Superior temporal gyrus (tissue), 1 donor: ENCODE data around the gene GIPC3.

Experiments
- DNase-seq: peaks from one replicate; pipeline ENCODE4 v3.0.0-alpha.2; 2016; ENCODE audit errors: extremely low spot score

GIPC3 gene, protein sequence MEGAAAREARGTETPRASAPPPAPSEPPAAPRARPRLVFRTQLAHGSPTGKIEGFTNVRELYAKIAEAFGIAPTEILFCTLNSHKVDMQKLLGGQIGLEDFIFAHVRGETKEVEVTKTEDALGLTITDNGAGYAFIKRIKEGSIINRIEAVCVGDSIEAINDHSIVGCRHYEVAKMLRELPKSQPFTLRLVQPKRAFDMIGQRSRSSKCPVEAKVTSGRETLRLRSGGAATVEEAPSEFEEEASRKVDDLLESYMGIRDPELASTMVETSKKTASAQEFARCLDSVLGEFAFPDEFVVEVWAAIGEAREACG

DNA sequence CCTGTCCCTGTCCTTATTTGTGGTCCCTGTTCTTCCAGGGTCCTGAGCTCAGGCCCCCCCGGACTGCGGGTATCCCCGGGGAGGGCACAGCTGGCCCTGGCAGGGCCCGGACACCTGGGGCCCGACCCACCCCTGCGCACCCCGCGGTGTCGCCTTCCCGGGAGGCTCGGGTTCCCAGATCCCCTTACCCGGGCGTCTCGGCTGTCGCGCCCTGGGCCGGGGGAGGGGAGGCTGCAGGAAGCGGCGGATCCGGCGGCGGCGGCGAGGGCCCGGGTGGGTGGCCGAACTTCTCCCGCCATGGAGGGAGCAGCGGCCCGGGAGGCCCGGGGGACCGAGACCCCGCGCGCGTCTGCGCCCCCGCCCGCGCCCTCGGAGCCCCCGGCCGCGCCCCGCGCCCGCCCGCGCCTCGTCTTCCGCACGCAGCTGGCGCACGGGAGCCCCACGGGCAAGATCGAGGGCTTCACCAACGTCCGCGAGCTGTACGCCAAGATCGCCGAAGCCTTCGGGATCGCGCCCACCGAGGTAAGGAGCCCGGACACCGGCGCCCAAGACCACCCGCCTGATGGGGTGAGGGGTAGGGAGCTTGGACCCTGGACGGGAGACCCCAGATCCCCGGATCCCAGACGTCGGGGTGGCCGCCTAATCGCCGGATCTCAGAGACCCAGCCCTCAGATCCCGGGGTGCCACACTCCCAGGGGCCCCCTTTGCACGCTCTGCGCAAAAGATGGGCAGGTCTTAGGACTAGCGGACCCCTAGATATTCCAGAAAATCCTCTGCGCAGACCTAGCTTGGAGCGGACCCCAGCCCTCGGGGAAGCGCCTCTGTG lies at the start of gene GIPC3:
Gene GIPC3 (plus strand): TSS at position 178 of the 826 bp plus-strand sequence. CDS start 120 bp downstream, at position 298.
- DNase-seq, result no peak

DNA sequence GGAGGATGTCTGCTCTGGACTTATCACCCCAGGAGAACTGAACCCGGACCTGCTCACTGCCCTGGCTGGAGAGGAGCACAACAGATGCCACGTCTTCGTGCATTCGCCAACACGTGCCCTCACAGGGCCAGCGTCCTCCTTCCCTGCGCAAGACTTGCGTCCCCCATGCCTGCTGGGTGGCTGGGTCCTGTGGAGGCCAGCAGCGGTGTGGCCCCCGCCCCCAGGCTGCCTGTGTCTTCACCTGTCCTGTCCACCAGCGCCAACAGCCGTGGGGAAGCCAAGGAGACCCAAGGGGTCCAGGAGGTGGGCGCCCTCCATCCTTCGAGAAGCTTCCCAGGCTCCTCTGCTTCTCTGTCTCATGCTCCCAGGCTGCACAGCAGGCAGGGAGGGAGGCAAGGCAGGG lies 49.7 kb upstream of the GIPC3 start:
- DNase-seq, result no peak

DNA sequence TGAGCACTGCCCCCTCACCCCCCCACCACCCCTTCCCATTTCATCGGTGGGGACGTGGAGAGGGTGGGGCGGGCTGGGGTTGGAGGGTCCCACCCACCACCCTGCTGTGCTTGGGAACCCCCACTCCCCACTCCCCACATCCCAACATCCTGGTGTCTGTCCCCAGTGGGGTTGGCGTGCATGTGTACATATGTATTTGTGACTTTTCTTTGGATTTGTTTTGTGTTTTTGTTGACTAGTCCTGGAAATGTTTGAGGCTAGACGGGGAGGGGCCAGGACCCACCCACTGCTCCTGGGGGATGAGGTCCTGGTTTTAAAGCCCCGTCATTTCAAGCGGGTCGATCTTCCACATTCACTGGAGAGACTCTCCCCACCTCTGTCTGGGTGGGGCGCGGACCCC lies 49.3 kb upstream of the GIPC3 start:
- no peak for DNase-seq

DNA sequence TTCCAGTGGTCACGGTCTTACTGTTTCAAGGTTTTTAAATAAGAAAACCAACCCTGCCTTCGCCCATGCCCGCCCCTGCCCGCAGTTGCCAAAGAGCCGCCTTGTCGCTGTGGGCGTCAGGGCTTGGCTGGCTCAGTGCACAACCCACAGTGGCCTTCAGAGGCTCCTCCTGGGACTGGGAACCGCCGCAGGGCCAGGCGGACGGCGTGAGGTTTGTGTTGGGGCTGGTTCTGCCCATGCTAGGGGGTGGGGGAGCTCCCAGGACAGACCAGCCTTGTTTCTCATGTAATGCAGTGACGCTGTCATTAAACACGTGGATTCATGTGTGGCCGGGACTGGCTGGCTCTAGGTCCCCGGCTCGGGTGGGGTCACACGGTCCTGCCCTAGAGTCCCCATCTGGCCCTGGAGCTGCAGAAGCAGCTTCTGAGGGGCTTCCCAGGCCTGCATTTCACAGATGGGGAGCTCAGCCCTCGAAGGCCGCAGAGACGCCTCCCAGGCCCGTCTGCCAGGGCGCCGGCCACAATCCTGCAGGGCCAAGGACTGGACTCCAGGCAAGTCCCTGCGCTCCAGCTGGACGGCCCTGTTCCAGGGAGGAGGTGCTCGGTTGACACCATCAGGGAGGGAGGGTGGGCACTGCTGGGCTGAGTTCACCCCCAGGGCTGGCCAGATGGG lies 48.7 kb upstream of the GIPC3 start:
- peak; percentile 79 for DNase-seq

DNA sequence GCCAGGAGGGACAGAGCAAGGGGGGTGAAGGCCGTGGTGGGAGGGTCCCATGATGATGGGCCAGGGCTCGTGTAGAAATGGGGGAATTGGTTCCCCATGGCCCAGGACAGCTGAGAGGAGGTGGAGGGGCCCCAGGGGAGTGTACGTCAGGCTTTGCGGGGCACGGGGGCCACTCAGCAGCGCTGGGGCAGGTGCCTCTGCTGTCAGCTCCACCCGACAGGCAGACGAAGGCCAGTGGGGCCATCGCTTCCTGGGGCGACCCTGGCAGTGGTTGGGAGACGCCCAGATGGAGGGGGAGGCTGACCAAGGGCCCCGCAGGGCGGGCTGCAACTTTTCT lies 48.2 kb upstream of the GIPC3 start:
- no peak for DNase-seq

DNA sequence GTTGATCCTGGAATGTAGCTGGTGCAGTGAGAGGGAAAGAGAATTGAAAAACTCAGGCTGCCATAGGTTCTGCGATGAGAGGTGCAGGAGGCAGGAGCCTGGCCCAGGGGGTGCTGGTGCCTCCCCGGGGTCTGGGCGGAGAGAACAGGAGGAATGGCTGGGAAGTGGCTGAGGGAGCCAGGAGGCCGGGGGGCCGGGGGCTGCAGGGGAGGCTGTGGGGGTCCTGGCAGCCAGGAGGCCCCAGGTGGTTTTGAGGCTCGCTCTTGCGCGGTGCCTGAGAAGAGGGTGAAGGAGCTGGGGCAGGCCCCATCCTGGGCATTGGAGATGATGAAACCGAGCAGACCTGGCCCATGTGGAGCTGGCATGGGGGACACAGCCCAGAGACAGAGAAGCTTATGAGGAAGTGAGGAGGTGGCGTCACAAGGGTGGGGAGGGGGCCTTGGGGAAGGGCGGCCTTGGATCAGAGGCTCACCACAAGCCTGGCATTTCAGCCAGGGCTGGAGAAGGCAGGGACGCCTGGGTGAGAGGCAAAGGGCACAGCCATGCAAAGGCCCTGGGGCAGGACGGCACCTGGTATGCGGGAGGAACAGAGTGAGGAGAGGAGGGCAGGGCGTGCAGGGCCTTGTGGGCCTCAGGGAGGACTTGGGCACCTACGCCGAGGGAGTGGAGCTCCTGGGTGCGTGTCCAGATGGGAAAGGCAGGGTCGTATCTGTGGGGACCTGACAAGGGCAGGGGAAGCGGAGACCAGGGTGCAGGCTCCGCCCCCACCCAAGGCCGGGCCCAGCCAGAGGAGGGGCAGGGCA lies 47.6 kb upstream of the GIPC3 start:
- DNase-seq, result no peak

DNA sequence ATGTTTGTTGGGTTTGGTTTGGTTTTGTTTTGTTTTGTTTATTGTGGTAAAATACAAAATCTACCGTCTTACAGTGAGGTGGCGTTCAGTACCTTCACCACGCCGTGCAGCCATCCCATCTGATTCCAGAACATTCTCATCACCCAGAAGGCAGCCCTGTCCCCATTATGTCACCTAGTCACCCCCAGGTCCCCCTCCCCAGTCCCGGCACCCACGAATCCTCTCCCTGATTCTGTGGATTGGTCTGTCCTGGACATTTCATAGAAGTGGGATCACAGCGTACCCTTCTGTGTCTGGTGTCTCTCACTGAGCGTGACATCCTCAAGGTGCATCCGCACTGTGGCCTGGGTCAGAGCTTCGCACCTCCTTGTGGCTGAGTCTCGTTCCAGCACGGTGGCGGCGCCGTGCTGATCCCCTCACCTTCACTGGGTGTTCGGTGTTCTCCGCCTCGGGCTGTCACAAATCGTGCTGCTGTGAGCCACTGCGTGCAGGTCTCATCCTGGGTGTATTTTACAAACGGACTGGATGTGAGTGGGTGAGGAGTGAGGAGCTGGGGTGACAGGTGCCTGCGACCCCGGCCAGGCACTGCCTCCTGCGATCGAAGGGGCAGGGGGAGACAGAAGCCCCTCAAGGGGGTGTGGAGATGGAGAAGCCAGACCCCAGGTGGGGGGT lies 46.9 kb upstream of the GIPC3 start:
- DNase-seq, result no peak

DNA sequence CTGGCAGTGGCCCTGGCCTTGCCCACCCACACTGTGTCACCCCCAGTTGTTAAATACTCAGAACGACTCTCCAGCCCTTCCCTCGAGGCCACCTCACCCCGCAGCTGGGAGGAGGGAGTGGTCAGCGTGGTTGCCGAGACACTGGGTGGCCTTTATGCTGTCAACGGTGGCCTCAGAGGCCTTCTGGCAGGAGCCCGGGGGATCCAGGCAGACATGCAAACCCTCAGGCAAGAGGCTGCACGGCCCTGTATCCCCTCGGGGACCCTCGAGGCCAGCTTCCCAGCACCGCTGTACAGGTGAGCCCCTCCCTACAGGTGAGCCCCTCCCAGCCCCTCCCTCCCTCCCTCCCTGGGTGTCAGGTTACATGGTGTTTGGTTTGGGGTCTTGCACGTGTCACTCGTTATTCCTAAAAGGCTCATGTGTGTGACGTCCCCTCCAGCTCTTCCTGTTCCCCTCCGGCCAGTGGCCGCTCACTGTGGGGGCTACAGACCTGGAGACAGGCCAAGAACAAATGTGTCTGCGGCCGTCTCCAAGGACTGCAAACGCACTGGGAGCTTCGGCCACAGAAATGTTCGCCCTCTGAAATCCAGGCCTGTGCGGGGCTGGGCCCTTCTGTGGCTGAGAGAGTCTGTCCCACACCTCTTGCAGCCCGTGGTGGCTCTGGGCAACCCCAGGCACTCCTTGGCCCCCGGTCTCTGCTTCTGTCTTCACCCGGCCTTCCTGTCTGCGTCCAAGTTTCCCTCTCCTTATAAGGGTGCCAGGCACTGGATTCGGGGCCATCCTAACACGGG lies 46.1 kb upstream of the GIPC3 start, which contains the start of gene TEKTIP1:
Gene TEKTIP1 (plus strand): TSS at position 210 of the 791 bp plus-strand sequence. CDS start 4 bp downstream, at position 214.
- peak; percentile 18 for DNase-seq

DNA sequence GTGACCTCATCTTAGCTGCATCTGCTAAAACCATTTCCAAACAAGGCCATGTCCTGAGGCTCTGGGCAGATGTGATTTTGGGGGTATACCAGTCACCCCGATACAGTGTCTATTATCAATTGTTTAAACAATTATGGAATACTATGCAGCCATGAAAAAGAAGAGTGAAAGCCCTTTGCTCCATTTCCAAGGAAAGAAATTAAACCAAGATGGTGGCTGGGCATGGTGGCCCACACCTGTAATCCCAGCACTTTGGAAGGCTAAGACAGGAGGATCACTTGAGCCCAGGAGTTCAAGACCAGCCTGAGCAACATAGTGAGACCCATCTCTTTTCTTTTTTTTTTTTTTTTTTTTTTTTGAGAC lies 45.5 kb upstream of the GIPC3 start:
- DNase-seq, result no peak

DNA sequence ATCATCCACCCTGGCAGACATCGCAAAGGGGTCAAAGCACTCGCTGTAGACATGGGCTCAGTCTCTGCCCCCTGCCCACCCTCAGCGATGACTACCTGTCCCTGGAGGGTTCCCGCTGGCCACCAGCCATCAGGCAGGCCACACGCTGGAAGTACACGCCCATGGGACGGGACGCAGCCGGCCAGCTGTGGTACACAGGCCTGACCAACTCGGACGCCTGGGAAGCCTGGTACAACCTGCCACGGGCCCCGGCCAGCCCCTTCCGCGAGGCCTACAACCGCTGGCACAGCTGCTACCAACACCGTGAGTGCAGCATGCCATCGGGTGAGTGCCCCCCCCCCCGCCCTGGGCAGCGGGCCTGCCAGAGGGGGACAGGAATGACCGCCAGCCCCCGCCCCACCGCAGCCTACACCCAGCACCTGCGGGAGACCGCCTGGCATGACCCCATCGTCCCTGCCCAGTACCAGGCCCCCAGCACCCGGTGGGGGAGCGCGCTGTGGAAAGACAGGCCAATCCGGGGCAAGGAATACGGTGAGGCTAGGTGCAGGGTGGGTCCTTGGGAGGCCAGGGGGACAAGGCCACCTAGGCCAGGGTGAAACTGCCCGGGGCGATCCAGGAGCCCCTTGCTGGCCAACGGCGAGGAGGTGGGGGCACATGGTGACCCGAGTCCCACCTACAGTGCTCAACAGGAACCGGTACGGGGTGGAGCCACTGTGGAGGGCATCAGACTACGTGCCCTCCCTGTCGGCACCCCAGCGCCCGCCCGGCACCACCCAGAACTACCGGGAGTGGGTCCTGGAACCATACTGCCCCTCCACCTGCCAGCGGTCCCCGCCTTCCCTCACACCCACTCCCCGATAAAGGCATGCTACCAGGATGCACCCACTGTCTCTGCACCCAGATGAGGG lies 41.9 kb upstream of the GIPC3 start:
- DNase-seq, result peak; percentile 36

DNA sequence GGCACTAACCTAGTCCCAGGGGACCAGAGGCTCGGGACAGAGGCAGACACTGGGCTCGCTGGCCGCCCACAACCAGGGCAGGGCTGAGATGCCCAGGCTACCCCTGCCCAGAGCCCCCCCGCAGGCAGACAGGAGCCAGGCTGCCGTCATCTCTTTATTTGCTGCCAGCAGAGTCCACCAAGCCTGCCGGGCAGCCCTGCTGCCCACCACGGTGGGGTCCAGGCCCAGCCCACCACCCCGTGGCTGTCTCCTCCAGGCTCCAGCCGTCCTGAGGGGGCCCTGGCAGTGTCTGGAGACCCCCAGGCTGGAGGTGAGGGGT lies 41.3 kb upstream of the GIPC3 start:
- no peak for DNase-seq

DNA sequence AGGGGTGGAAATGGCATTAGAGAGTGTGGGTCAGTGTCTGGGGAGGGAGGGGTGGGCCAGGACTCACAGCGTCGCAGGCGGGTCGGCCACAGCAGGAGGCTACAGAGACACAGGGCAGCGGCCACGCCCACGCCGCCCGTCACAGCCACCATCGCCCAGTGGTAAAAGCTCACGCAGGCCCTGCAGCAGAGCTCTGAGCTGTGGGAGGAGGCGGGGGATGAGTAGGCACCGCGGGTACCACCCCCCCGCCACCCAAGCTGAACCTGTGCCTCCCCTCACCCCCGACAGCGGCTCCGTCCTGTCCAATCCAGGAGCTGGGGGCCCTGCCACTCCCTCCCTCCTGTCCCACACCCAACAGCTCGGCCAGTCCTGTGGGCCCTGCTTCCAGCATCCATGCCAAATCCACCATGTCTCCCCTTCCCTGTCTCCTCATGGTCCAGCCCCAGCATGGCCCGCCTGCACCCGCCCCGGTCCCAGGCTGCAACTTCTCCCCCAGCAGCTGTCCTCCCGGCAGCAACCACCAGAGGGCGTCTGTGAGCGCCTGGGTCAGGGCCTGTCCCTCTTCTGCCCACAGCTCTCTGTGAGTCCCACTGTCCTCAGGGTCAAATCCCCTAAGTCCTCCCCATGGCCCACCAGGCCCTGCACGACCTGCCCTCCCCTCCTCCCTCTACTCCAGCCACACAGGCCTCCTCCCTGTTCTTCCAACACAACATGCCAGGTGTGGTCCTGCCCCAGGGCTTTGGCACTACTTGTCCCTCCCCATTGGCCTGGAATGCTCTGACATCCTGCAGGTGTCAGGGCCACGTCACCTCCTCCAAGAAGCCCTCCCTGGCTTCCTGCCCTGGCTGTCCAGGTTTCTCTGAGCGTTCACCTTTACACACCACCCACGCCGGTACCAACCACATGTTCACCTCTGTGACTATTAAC lies 40.3 kb upstream of the GIPC3 start:
- peak; percentile 87 for DNase-seq

DNA sequence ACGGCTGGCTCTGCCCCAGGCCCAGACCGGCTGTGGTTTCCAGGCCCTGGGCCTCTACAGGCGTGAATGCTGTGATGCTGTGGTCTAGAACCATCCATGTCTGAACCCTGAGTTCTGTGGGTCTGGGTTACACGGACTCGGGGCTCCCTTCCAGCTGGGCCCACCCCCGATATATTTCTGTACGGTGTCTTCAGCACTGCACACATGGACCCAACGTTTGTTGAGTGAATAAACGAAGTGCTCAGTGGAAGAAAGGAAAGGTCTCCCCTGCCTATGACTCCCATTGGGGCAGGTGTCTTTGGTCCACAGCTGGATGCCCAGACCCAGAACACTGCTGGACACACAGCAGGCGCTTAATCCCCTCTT lies 39.6 kb upstream of the GIPC3 start:
- no peak for DNase-seq

DNA sequence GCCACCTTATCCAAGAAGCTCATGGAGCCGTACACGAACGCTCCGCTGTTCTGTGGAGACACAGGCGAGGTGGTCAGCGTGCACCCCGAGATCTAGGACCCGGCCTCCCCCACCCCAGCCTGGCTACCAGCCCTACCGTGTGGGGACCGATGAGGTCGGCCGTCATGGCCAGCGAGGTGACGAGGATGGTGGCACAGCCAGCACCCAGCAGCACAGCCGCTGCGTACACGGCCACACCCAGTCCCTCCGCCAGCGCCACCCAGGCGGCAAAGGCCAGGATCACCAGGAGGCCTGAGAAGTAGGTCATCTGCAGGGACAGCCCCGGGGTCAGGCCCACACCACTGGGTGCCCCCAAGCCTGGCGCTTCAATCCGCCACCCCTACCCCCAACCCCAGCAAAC lies 39.2 kb upstream of the GIPC3 start:
- DNase-seq, result no peak

DNA sequence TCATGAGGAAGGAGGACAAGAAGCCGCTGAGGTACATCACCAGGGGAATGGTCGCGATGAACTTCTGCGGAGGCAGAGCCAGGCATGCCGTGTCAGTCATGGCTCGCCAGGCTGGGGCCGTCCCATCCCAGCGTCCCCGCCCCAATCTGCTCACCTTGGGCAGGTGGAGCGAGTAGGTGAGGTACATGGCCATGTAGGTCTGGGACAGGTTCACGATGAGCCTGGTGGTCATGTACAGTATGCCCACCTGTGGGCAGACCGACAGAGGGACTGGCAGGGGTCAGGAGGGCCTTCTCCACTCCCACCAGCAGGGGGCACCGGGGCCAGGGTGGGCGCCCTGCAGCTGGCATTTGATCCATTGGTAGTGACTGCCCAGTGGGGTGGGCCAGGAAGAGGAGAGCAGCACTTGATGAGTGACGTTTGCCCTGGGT lies 38.0 kb upstream of the GIPC3 start:
- no peak for DNase-seq

DNA sequence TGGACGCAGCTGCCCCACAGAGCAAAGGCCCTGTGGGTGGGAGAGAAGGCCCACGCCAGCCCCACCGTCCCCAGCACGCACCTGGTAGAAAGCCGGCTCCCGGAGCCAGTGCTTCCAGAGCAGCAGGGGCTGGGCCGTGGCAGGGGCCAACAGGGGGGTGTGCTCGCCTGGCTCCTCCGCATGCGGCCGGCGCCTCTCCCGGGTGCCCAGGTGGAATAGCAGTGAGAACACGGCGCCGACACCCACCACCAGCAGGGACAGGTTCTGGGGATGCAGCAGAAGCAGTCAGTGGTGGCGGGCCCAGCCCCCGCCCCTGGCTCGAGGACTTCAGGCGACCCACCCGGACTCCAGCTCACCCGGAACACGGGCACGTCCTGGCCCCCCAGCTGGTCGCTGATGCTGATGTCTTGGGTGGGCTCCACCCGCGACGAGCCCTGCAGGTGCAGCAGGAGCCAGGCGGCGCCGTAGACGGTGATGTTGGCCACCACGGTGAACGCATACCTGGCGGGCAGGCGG lies 37.5 kb upstream of the GIPC3 start:
- no peak for DNase-seq

DNA sequence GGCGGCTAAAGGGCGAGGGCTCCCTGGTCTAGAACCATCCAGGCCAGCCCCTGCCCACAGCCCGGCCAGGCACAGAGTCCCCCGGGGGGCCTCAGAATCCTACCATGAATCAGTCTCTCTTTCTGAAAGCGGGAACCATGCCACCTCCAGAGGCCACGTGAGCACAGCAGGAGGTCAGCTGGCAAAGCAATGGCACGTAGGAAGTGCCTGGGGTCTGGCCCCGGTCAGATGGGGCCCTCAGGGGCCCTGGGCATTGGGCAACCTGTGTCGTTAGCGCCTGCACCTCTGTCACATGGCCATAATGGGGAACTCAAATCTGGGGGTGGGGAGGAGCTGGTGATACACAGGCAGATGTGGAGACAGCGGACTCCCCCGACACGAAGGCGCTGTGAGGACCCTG lies 36.7 kb upstream of the GIPC3 start:
- peak; percentile 79 for DNase-seq

DNA sequence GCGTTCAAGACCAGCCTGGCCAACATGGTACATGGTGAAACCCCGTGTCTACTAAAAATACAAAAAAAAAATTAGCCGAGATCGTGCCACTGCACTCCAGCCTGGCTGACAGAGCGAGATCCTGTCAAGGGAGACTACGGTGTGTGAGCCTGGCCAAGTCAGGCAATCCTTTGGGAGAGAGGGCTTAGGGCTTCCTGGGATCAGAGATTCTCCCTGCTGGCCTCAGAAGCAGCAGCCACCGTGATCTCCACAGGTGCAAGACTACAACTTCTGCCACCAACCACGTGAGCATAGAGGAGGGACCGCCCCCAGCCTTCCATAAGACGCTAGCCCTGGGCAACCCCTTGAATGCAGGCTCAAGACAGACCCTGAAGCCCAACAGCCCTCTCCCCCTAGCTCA lies 35.5 kb upstream of the GIPC3 start:
- no peak for DNase-seq
